Measurements from ENCODE around the gene SYT1. TPM values are rescaled to one million over a fixed set of nuclear protein-coding genes. Genes with fewer than 3 reads are reported as not detected.

Gene SYT1
- total and polyA plus RNA-seq, 4 donors = 0.53 to 0.84 (median 0.64) TPM

DNA sequence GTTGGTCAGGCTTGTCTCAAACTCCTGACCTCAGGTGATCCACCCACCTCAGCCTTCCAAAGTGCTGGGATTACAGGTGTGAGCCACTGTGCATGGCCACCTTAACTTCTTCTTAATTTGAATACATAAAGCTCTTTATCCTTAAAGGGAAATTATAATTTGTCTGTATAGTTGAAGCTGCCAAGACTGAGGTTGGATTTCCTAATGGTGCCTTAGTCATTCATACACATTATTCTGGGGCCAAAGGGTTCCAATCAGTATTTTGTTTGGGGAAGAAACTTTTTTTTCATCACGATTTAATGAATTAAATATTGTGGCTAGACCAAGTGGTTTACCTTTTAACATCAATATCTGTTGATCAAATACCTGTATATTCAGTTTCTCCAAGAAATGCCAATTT lies 135.9 kb downstream of the SYT1 start:
- whole genome bisulfite sequencing = 60% methylated on average over 1 of the region's 1 CpG
- Histone ChIP-seq H3K36me3 (ENCODE audit: control insufficient read depth in 4 of 4, insufficient read depth in 3 of 4, low read depth in 1 of 4, low read length in 3 of 4) (no peaks in the 10 kb centered on the region), H3K27me3 (ENCODE audit: control insufficient read depth in 4 of 4, insufficient read depth in 4 of 4, low read length in 3 of 4) (no peaks in the 10 kb centered on the region), H3K9ac (ENCODE audit: low read depth in 1 of 2, low read length in 2 of 2) (no peak overlapping the region), H3K4me1 (ENCODE audit: control insufficient read depth in 4 of 4, insufficient read depth in 4 of 4, low read length in 3 of 4) (no peaks in the 10 kb centered on the region), H3K9me3 (ENCODE audit: control insufficient read depth in 4 of 4, low read length in 3 of 4) (no peaks in the 10 kb centered on the region), H3K4me3 (ENCODE audit: low read depth in 1 of 3, low read length in 3 of 3) (no peak overlapping the region), H3K27ac (ENCODE audit: low read depth in 1 of 2, low read length in 2 of 2) (no peak overlapping the region)
- DNase-seq (ENCODE audit: low spot score) = no peak
- TF ChIP-seq RAD21 (IDR thresholded peaks at IDR 0.05) (no peak), NR2F2 (IDR thresholded peaks at IDR 0.05) (no peak), CTCF (IDR thresholded peaks at IDR 0.05; ENCODE audit: low read depth, low read length, missing input control) (no peak), YY1 (IDR thresholded peaks at IDR 0.05) (no peak), EGR1 (IDR thresholded peaks at IDR 0.05; ENCODE audit: low read depth in 2 of 2) (no peak), HNF4A (conservative IDR thresholded peaks at IDR 0.05) (no peak), ATF3 (IDR thresholded peaks at IDR 0.05) (no peak), GABPA (IDR thresholded peaks at IDR 0.05 in 1 of 2, conservative IDR thresholded peaks at IDR 0.05 in 1 of 2) (no peak), SP1 (IDR thresholded peaks at IDR 0.05) (no peak), FOXA2 (IDR thresholded peaks at IDR 0.05) (no peak), MAX (IDR thresholded peaks at IDR 0.05) (no peak), HNF4G (IDR thresholded peaks at IDR 0.05) (no peak), RXRA (IDR thresholded peaks at IDR 0.05) (no peak), JUND (IDR thresholded peaks at IDR 0.05) (no peak)
- TF ChIP-seq, protein P1, sequence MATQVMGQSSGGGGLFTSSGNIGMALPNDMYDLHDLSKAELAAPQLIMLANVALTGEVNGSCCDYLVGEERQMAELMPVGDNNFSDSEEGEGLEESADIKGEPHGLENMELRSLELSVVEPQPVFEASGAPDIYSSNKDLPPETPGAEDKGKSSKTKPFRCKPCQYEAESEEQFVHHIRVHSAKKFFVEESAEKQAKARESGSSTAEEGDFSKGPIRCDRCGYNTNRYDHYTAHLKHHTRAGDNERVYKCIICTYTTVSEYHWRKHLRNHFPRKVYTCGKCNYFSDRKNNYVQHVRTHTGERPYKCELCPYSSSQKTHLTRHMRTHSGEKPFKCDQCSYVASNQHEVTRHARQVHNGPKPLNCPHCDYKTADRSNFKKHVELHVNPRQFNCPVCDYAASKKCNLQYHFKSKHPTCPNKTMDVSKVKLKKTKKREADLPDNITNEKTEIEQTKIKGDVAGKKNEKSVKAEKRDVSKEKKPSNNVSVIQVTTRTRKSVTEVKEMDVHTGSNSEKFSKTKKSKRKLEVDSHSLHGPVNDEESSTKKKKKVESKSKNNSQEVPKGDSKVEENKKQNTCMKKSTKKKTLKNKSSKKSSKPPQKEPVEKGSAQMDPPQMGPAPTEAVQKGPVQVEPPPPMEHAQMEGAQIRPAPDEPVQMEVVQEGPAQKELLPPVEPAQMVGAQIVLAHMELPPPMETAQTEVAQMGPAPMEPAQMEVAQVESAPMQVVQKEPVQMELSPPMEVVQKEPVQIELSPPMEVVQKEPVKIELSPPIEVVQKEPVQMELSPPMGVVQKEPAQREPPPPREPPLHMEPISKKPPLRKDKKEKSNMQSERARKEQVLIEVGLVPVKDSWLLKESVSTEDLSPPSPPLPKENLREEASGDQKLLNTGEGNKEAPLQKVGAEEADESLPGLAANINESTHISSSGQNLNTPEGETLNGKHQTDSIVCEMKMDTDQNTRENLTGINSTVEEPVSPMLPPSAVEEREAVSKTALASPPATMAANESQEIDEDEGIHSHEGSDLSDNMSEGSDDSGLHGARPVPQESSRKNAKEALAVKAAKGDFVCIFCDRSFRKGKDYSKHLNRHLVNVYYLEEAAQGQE (IDR thresholded peaks at IDR 0.05) = no peak
- TF ChIP-seq, protein P2, sequence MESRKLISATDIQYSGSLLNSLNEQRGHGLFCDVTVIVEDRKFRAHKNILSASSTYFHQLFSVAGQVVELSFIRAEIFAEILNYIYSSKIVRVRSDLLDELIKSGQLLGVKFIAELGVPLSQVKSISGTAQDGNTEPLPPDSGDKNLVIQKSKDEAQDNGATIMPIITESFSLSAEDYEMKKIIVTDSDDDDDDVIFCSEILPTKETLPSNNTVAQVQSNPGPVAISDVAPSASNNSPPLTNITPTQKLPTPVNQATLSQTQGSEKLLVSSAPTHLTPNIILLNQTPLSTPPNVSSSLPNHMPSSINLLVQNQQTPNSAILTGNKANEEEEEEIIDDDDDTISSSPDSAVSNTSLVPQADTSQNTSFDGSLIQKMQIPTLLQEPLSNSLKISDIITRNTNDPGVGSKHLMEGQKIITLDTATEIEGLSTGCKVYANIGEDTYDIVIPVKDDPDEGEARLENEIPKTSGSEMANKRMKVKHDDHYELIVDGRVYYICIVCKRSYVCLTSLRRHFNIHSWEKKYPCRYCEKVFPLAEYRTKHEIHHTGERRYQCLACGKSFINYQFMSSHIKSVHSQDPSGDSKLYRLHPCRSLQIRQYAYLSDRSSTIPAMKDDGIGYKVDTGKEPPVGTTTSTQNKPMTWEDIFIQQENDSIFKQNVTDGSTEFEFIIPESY (IDR thresholded peaks at IDR 0.05) = no peak

- WGBS = 75% methylated on average over 2 of the region's 2 CpGs
- TF ChIP-seq, protein P1 (IDR thresholded peaks at IDR 0.05) = no peak
- TF ChIP-seq EGR1 (IDR thresholded peaks at IDR 0.05; ENCODE audit: low read depth in 2 of 2) (no peak), JUND (IDR thresholded peaks at IDR 0.05) (no peak), RAD21 (IDR thresholded peaks at IDR 0.05) (no peak), RXRA (IDR thresholded peaks at IDR 0.05) (no peak), SP1 (IDR thresholded peaks at IDR 0.05) (no peak), YY1 (IDR thresholded peaks at IDR 0.05) (no peak), FOXA1 (IDR thresholded peaks at IDR 0.05) (no peak), CTCF (IDR thresholded peaks at IDR 0.05; ENCODE audit: low read depth, low read length, missing input control) (no peak), MAX (IDR thresholded peaks at IDR 0.05) (no peak), GABPA (IDR thresholded peaks at IDR 0.05 in 1 of 2, conservative IDR thresholded peaks at IDR 0.05 in 1 of 2) (no peak), TAF1 (conservative IDR thresholded peaks at IDR 0.05) (no peak), FOXA2 (IDR thresholded peaks at IDR 0.05) (no peak)
These were observed 136.8 kb downstream of the SYT1 start for GRCh38 chr12:79001404-79001803.

More at GRCh38 chr12:79001404-79001803, 136.8 kb downstream of the SYT1 start:
- H3K9ac ChIP-seq (ENCODE audit: low read depth in 1 of 2, low read length in 2 of 2) = no peak overlapping the region
- H3K27ac ChIP-seq (ENCODE audit: low read depth in 1 of 2, low read length in 2 of 2) = no peak overlapping the region
- no peaks in the 10 kb centered on the region for H3K27me3 ChIP-seq (ENCODE audit: control insufficient read depth in 4 of 4, insufficient read depth in 4 of 4, low read length in 3 of 4)
- no peaks in the 10 kb centered on the region for H3K9me3 ChIP-seq (ENCODE audit: control insufficient read depth in 4 of 4, low read length in 3 of 4)
- no peak overlapping the region for H3K4me3 ChIP-seq (ENCODE audit: low read depth in 1 of 3, low read length in 3 of 3)
- no peaks in the 10 kb centered on the region for H3K36me3 ChIP-seq (ENCODE audit: control insufficient read depth in 4 of 4, insufficient read depth in 3 of 4, low read depth in 1 of 4, low read length in 3 of 4)
- no peaks in the 10 kb centered on the region for H3K4me1 ChIP-seq (ENCODE audit: control insufficient read depth in 4 of 4, insufficient read depth in 4 of 4, low read length in 3 of 4)
- DNase-seq (ENCODE audit: low spot score) = no peak

Data from liver (tissue), 9 donors.